ENCODE results near the gene CMTM1. TPM values are rescaled to one million over a fixed set of nuclear protein-coding genes. Genes with fewer than 3 reads are reported as not detected.

CMTM1 gene
- total RNA-seq, 1 experiment from 2014 or later, result 5.2 TPM

DNA sequence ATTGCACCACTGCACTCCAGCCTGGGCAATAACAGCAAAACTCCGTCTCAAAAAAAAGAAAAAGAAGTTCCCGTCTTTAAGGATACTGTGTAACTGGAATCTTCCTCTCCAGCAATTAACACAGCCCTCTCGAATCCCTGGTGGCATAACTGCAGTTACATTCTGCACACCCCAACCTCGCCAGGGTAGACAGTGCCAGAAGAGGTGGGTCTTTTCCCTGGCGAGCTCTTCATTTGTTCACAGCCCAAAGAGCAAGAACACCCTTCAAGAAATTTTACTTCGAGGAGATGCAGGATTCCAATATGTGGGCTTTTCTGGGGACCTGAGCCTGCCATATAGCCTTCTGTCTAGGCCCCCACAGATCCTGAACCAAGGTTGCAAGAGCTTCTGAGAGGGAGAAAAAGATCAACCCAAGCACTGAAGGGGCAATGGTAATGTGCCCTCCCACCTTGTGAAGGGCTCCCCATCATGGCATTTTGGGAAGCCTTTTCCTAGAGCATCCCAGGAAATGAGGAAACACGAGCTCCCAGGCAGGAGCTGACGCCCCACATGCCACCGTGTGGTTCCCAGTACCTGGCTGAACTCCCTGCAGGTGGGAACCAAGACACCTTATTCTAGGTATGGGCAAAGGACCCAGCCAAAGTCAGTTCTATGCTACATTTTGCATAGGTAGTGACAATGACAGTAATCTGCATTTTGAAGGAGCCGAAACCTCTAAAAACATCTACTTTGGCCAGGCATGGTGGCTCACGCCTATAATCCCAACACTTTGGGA, 43.2 kb upstream of the CMTM1 start:
- H3K9ac ChIP-seq (ENCODE audit: low read length), result no peak overlapping the region
- peak overlapping the region; percentile 62 for H3K4me2 ChIP-seq (ENCODE audit: low read length)
- no TSS peak for BruUV-seq (replicated peaks)
- H3K27ac ChIP-seq (ENCODE audit: low read depth, low read length), result peak overlapping the region; percentile 58
- POLR2A ChIA-PET, result interaction anchor here (0.9 to 1.9 kb wide), 4 partner anchors 11 to 29 kb away, joined by 4 to 9 read pairs (median 4); partner anchors contain the start of genes CKLF and TK2
- intact Hi-C loops (cut with micrococcal nuclease), result no loop called here
- no peaks in the 10 kb centered on the region for H3K9me3 ChIP-seq (ENCODE audit: control insufficient read depth in 1 of 2, insufficient read depth in 1 of 2, low read depth in 1 of 2, low read length in 2 of 2)
- no peaks in the 10 kb centered on the region for H4K20me1 ChIP-seq (ENCODE audit: insufficient read depth)
- H3K36me3 ChIP-seq (ENCODE audit: control insufficient read depth in 1 of 2, insufficient read depth in 2 of 2, low read length in 2 of 2), result no peaks in the 10 kb centered on the region
- H3K9me2 ChIP-seq (ENCODE audit: insufficient read depth), result no peaks in the 10 kb centered on the region
- CTCF ChIA-PET, result interaction anchor here (0.6 to 2.8 kb wide), 2 partner anchors 86 to 345 kb away, joined by 3 to 10 read pairs; no protein-coding TSS in a partner anchor
- no peak for ATAC-seq
- H3K79me2 ChIP-seq (ENCODE audit: insufficient read depth, low read length), result no peaks in the 10 kb centered on the region
- no peak for DNase-seq (ENCODE audit: low read depth, low spot score)
- H3K4me3 ChIP-seq (replicated peaks in 1 of 2; ENCODE audit: low read depth in 1 of 2, low read length in 2 of 2), result no peak overlapping the region
- RAD21 ChIA-PET (ENCODE audit: low non-redundant PET in 1 of 2, low total read pairs in 2 of 2, uncharacterized antibody in 2 of 2, unreplicated experiment in 2 of 2), result interaction anchor here in 1 of 2 experiments (0.5 kb wide), 1 partner anchor 66 kb away, joined by 8 read pairs; no protein-coding TSS in a partner anchor
- TF ChIP-seq CBX3 (IDR thresholded peaks at IDR 0.05; ENCODE audit: low read depth), result no peak
- TF ChIP-seq CTCF (IDR thresholded peaks at IDR 0.05 in 2 of 3, conservative IDR thresholded peaks at IDR 0.05 in 1 of 3; ENCODE audit: borderline replicate concordance in 1 of 3, insufficient read depth in 1 of 3, low read depth in 2 of 3, low read length in 2 of 3), result no peak
- TF ChIP-seq REST (IDR thresholded peaks at IDR 0.05; ENCODE audit: low read depth), result no peak
- TF ChIP-seq JUND (IDR thresholded peaks at IDR 0.05), result no peak
- no peak for TF ChIP-seq RAD21 (IDR thresholded peaks at IDR 0.05; ENCODE audit: low read depth)
- TF ChIP-seq, protein P1, sequence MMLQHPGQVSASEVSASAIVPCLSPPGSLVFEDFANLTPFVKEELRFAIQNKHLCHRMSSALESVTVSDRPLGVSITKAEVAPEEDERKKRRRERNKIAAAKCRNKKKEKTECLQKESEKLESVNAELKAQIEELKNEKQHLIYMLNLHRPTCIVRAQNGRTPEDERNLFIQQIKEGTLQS (IDR thresholded peaks at IDR 0.05), result no peak
- no peak for TF ChIP-seq ZNF274 (IDR thresholded peaks at IDR 0.05; ENCODE audit: low read depth, low read length)
- no peak for TF ChIP-seq SRF (IDR thresholded peaks at IDR 0.05; ENCODE audit: low read depth)
- TF ChIP-seq SIN3A (IDR thresholded peaks at IDR 0.05; ENCODE audit: low read depth), result no peak
- no peak for TF ChIP-seq ELF1 (IDR thresholded peaks at IDR 0.05; ENCODE audit: borderline replicate concordance, low read depth)
- TF ChIP-seq, protein P2, sequence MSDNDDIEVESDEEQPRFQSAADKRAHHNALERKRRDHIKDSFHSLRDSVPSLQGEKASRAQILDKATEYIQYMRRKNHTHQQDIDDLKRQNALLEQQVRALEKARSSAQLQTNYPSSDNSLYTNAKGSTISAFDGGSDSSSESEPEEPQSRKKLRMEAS (IDR thresholded peaks at IDR 0.05), result no peak
- no peak for TF ChIP-seq CEBPB (IDR thresholded peaks at IDR 0.05; ENCODE audit: low read depth)
- no peak for TF ChIP-seq YY1 (IDR thresholded peaks at IDR 0.05; ENCODE audit: extremely low read depth, insufficient replicate concordance, low read depth, low read length)
- TF ChIP-seq TCF7L2 (IDR thresholded peaks at IDR 0.05; ENCODE audit: borderline replicate concordance, extremely low read depth, insufficient read depth, insufficient read length), result no peak
- TF ChIP-seq POLR2A (IDR thresholded peaks at IDR 0.05; ENCODE audit: borderline replicate concordance, extremely low read depth, insufficient read depth, insufficient read length), result no peak
- peaks cover 30 to 37% of the 10 kb centered on the region in 2 experiments for H3K4me1 ChIP-seq (ENCODE audit: control insufficient read depth in 1 of 2, insufficient read depth in 2 of 2, low read length in 2 of 2)
- no peaks in the 10 kb centered on the region for H3K27me3 ChIP-seq (ENCODE audit: insufficient read depth, low read length)
- no peak overlapping the region for H2AFZ ChIP-seq (ENCODE audit: low read depth, low read length, poor library complexity, severe bottlenecking)
